ENCODE results near the gene SLC46A1. TPM values are rescaled to one million over a fixed set of nuclear protein-coding genes. Genes with fewer than 3 reads are reported as not detected.

The SLC46A1 gene
- total and polyA plus RNA-seq, 2 of the 8 experiments (the other 6 are each of a cell fraction or from before 2014, with no cell fraction given) = 5.3 to 8.7 TPM

DNA sequence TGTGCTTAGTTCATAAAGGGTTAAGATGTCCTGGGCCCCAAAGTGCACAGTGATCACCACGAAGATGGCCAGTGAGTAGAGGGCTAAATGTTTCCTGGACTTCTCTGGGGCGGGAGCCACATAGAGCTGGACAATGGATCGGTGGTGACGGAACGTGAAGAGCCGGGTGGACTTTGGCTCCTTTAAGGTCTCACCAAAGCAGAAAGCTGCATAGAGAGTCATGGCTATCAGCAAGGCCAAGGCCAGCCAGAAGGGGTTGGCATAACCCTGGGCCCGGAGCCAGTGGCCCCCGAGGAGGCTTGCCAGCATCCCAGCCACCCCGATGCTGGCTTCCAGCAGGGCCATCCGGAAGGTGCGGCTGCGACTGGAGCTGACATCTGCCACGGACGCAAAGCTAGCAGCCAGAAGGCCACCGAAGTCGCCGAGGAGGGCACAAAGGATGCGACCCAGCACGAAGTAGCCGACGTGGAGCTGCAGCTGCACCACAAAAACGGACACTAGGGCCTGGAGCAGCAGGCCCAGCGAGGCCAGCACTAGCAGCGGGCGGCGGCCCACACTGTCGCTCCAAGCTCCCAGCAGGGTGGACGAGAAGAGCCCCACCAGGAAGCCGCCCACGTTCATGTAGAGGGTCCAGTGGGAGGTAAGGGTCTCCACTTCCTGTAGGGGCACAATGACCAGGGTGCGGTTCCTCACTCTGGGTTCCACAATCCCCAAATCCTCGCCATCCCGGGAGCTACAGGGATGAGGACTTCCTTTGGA lies 1.0 kb downstream of the SLC46A1 start:
- FAIRE-seq = no peak
- TF ChIP-seq GABPA (IDR thresholded peaks at IDR 0.05; ENCODE audit: borderline replicate concordance, insufficient read depth, low read length) = 0 out of 2 replicates have a peak, but pooled peaks have one; percentile 8
- no peak for TF ChIP-seq CBX5 (IDR thresholded peaks at IDR 0.05; ENCODE audit: low read depth, low read length)
- TF ChIP-seq EZH2 (IDR thresholded peaks at IDR 0.05; ENCODE audit: low read depth, low read length, severe bottlenecking) = no peak
- no peak for TF ChIP-seq HDAC2 (IDR thresholded peaks at IDR 0.05; ENCODE audit: borderline replicate concordance in 1 of 2, low read depth in 2 of 2, low read length in 2 of 2)
- no peak for TF ChIP-seq TBP (IDR thresholded peaks at IDR 0.05; ENCODE audit: low read depth, low read length)
- TF ChIP-seq KDM1A (IDR thresholded peaks at IDR 0.05; ENCODE audit: borderline replicate concordance, low read length) = no peak
- Histone ChIP-seq H4K91ac (replicated peaks; ENCODE audit: insufficient read length, low read length) (peak overlapping the region; percentile 9), H3K23me2 (ENCODE audit: low read depth, low read length) (peaks cover 12% of the 10 kb centered on the region; the same call in 1 of the 2 replicates), H2BK5ac (ENCODE audit: low read depth, low read length) (peak overlapping the region; percentile 49; the same call in 1 of the 2 replicates), H2BK20ac (ENCODE audit: low read length) (peak overlapping the region; percentile 50; the same call in 1 of the 2 replicates), H4K5ac (ENCODE audit: insufficient read length, low read depth, low read length) (peak overlapping the region; percentile 39), H3K56ac (replicated peaks; ENCODE audit: insufficient read length, low read depth, low read length) (no peak overlapping the region), H3K9me3 (ENCODE audit: insufficient read depth in 2 of 2, low read depth in 1 of 2, low read length in 1 of 2) (no peaks in the 10 kb centered on the region), H3K27me3 (replicated peaks in 1 of 4; ENCODE audit: control insufficient read depth in 3 of 4, extremely low read depth in 1 of 4, insufficient read depth in 3 of 4, low read length in 3 of 4) (peaks cover 0 to 39% (median 15%) of the 10 kb centered on the region in 4 experiments; a peak in 5 of 7 replicates), H3K4me1 (replicated peaks in 1 of 4; ENCODE audit: control insufficient read depth in 3 of 4, insufficient read depth in 4 of 4, low read length in 3 of 4) (peaks cover 32 to 64% (median 40%) of the 10 kb centered on the region in 4 experiments), H2BK12ac (ENCODE audit: low read depth, low read length) (peak overlapping the region; percentile 94; the same call in 1 of the 2 replicates), H3K27ac (ENCODE audit: low read depth, low read length) (no peak overlapping the region), H4K20me1 (replicated peaks in 1 of 2; ENCODE audit: control insufficient read depth in 1 of 2, insufficient read depth in 2 of 2, low read length in 2 of 2) (no peaks in the 10 kb centered on the region), H2BK15ac (ENCODE audit: low read length) (peak overlapping the region; percentile 74), H3K36me3 (ENCODE audit: control insufficient read depth in 2 of 4, insufficient read depth in 4 of 4, low read length in 3 of 4) (no peaks in the 10 kb centered on the region), H3K23ac (ENCODE audit: insufficient read length) (no peak overlapping the region), H3K4ac (replicated peaks; ENCODE audit: insufficient read length, low read depth, low read length) (no peak overlapping the region), H2BK120ac (replicated peaks; ENCODE audit: low read depth, low read length) (peak overlapping the region; percentile 19), H3K9ac (replicated peaks in 1 of 4; ENCODE audit: extremely low read depth in 1 of 4, low read depth in 3 of 4, low read length in 3 of 4) (no peak overlapping the region), H3K4me3 (ENCODE audit: extremely low read depth in 1 of 4, insufficient read depth in 2 of 4, low read depth in 3 of 4, low read length in 4 of 4) (peak overlapping the region; percentile 51 to 74 (median 60); a peak in 7 of 8 replicates), H2AK5ac (ENCODE audit: low read depth, low read length) (0 out of 2 replicates have a peak overlapping the region, but pooled peaks have one; percentile 14), H3K79me2 (ENCODE audit: control insufficient read depth in 1 of 2, insufficient read depth in 2 of 2, low read length in 2 of 2) (no peaks in the 10 kb centered on the region; a peak in 1 of 4 replicates), H3K79me1 (ENCODE audit: low read depth, low read length) (no peaks in the 10 kb centered on the region; the same call in 1 of the 2 replicates), H3K18ac (ENCODE audit: extremely low read depth, low read length) (peak overlapping the region; percentile 76), H2AFZ (ENCODE audit: low read length) (no peak overlapping the region), H4K8ac (ENCODE audit: extremely low read depth, insufficient read depth, low read length) (no peak overlapping the region; the same call in 1 of the 2 replicates), H3K14ac (ENCODE audit: insufficient read length) (no peak overlapping the region), H3K4me2 (ENCODE audit: insufficient read depth in 1 of 2, low read depth in 2 of 2, low read length in 2 of 2) (peak overlapping the region; percentile 78 to 90)
- ChIA-PET POLR2A (ENCODE audit: partially characterized antibody) (interaction anchor here (0.9 to 12.8 kb wide), 9 partner anchors 8 to 76 kb away, joined by 3 to 135 read pairs (median 3); partner anchors contain the start of gene POLDIP2), CTCF (ENCODE audit: partially characterized antibody) (interaction anchor here (0.6 to 5.8 kb wide), 11 partner anchors 9 to 148 kb away, joined by 3 to 52 read pairs (median 5); no protein-coding TSS in a partner anchor)
- peak in 1 of 2 experiments; percentile 64 for DNase-seq (ENCODE audit: low read depth in 1 of 2, low spot score in 2 of 2)
- 64% methylated on average over 33 of the region's 33 CpGs; no CpG with 5 or more reads in 1 of the 2 experiments for WGBS, 2 experiments (ENCODE audit: extremely low coverage in 1 of 2, insufficient coverage in 1 of 2, insufficient read length in 1 of 2, insufficient replicate concordance in 2 of 2, low coverage in 1 of 2, low lambda C conversion rate in 2 of 2, missing lambda C conversion rate in 1 of 2)
